CD4-positive, alpha-beta T cell treated with Interleukin-10 for 1 hour (primary cell): ENCODE measurements around the gene CCDC63.
"Not testable (repeated sequence)": the region's sequence is repeated elsewhere in the genome, so short reads cannot be mapped to it uniquely, and the experiment has no call there.

ENCODE experiments used
- DNase-seq: peaks from one replicate; pipeline ENCODE4 v3.0.0-alpha.2; 2020

The CCDC63 gene

DNA sequence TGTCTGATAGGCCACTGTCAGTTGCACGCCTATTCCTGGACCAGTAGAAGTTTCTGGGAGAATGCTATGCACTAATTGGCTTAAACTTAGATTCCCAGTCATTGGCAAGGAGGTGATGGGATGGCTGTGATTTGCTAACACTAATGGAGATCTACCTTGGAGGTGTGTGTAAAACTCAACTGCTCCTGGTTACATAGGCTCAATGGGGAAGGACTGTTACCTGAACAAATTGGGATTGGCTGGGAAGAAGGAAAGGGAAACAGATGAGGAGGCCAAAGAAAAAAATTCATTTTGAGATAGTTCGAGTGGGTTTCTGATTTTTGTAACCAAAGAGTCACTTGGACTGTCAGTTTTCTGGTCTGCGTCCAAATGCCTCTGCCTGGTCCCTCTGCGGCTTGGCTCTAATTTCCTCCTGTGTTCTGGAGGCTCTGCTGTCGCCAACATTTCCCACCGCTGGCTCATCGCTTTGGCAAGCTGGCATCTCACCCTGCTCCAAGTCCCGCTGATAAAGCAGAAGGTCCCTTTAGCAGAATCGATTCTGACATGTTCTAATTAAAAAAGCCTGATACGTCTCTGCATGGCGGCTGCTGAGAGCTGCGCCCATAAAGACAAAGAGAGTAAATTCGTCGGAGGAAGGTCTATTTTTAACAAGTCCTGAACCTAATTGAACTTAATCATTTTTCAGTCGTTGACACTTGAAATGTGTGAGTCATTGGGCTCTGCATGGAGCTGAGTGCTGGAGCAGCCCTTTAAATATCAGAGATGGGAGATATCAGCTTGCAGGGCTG is 2.0 kb upstream of the CCDC63 start:
- DNase-seq = no peak

DNA sequence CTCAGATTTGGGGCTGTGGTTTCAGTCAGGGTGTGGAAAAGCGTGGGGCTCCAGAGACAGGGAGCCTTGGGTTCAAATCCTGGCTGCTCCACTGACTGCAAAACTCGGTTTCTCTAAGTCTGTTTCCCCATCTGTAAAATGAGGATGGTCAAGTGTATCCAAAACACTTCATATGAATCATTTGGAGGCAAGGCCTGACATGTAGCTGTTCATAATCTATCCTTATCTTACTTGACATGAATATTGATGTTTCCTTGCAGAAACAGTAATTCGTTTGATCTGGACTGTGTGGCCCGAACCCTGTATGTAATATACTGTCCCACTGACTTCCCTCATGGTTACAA is 1.5 kb upstream of the CCDC63 start:
- DNase-seq = no peak

- DNase-seq = no peak
Measured at GRCh38 chr12:110848314-110848923, 1.6 kb downstream of the CCDC63 start.

DNA sequence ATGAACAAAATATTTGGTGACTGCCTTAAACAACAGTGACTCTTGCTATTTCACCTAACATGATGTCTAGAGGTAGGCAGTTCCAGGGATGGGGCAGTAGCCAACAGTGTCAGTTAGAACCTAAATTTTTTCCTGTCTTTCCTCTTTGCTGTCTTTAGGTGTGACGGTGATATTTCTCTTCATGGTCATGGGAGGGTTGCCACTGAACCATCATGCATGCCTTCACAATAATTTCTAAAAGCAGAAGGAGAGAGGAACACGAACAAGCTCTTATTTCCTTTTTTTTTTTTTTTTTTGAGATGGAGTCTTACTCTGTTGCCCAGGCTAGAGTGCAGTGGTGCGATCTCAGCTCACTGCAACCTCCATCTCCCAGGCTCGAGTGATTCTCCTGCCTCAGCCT is 2.4 kb downstream of the CCDC63 start:
- DNase-seq = no peak

DNA sequence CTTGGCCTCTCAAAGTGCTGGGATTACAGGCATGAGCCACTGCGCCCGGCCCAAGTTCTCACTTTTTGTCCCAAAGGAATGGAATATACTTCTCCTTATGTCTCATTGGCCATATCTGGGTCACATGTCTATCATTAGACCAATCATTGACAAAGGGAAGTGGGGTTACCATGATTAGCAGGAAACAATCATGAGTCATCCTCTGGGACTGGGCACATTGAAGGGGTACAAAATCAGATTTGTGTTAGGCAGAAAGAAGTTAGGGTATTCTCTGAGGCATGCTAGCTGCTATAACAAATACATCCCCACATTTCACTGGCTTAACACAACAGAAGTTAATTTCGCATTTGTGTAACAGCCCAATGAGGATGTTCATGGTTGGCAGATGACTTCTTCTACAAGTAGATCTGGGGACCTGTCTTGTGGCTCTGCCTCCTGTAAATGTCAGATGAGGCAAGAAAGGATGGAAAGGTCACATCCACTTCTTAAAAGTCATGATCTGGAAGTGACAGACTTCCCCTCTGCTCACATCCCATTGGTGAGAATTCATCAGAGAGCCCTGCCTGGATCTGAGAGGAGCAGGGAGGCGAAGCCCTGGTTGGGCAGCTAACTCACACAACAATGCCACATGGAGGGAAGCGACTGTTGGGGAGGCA is 3.1 kb downstream of the CCDC63 start:
- DNase-seq = no peak

- DNase-seq = no peak
Measured at GRCh38 chr12:110850762-110851161, 4.0 kb downstream of the CCDC63 start.

GRCh38 chr12:110853836-110854235 is 7.0 kb downstream of the CCDC63 start:
- no peak for DNase-seq

DNA sequence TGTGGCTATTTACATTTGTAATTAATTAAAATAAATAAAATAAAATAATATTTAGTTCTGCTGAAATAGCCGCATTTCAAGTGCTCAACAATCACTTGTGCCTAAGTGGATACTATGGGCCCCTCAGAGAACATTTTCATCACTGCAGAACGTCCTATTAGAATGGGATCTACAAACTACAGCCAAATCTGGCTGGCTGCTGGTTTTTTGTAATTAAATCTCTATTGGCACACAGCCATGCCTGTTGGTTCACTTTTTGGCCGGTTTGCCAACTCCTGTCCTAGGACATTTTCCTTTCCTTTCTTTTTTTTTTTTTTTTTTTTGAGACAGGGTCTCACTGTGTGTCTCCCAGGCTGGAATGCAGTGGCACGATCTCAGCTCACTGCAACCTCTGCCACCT is 9.8 kb downstream of the CCDC63 start:
- no peak for DNase-seq

- DNase-seq = no peak
Measured at GRCh38 chr12:110857528-110857927, 10.7 kb downstream of the CCDC63 start.

DNA sequence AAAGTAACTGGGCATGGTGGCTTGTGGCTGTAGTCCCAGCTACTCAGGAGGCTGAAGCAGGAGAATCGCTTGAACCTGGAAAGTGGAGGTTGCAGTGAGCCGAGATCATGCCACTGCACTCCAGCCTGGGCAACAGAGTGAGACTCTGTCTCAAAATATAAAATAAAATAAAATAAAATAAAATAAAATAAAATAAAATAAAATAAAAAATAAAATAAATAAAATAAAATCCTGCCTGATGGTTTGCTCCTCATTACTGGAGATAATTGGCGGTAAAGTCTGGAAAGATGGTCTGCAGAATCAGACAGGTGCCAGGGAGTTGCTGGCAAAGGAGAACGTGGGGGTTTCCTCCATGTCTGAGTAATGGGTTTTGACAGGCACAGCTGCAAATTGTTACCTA is 11.2 kb downstream of the CCDC63 start:
- DNase-seq = not testable (repeated sequence)

DNA sequence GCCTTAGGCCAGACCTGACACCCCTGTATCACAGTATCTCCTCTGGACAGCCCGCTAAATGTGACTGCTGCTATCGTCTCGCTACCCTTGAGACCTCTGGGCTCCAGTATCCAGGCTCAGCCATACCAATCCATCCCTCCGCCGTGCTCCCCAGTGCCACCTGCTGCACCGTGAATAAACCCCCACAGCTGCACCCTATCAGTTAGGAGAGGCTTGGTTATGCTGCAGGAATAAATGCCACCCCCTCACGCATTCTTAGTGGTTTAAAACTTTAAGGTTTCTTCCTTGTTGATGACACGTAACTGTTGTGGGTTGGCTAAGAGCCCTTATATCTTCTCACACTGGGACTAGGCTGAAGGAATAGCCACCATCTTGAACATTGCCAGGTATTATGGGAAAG is 12.1 kb downstream of the CCDC63 start:
- DNase-seq = no peak

- DNase-seq = no peak
Measured at GRCh38 chr12:110860833-110861296, 14.1 kb downstream of the CCDC63 start.

- no peak for DNase-seq
Measured at GRCh38 chr12:110861729-110862128, 14.9 kb downstream of the CCDC63 start.

GRCh38 chr12:110862329-110862728 is 15.5 kb downstream of the CCDC63 start:
- DNase-seq = no peak

DNA sequence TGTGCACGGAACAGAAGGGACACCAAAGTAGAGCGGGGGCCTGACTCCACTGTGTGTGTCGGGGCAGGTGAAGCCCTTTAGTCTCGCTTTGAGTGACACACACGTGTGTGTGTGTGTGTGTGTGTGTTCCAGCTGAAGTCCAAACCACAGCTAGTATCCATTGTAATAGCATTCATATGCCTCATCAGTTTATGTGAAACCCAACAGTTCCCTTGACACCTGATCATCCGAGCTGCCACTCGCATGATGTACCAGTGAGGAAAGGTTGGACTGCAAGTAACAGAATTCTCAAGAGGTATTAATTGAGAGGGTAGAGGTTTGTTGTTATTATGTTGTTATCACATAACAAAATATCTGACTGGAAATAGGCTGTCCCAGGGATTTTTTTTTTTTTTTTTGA is 16.4 kb downstream of the CCDC63 start:
- no peak for DNase-seq

DNA sequence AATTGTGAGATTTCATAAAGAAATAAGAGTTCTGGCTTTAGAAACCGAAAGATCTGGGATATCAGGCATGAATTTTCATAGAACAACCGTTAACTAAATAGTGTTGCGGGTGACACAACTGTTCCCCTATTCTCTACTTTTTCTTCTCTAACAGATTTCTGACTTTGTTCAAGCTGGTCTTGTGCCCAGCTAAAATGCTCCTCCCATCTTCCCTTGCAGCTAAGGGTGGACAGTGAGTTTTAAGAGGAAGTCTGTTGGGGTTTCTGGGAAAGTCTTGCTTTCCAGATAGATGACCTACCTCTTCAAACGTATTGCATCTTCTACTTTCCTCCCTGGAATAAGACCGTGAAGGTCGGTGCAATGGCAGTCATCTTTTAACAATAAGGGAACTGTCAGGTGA is 18.7 kb downstream of the CCDC63 start:
- no peak for DNase-seq

- no peak for DNase-seq
Measured at GRCh38 chr12:110869026-110869425, 22.2 kb downstream of the CCDC63 start.

- no peak for DNase-seq
Measured at GRCh38 chr12:110869803-110870202, 23.0 kb downstream of the CCDC63 start.

DNA sequence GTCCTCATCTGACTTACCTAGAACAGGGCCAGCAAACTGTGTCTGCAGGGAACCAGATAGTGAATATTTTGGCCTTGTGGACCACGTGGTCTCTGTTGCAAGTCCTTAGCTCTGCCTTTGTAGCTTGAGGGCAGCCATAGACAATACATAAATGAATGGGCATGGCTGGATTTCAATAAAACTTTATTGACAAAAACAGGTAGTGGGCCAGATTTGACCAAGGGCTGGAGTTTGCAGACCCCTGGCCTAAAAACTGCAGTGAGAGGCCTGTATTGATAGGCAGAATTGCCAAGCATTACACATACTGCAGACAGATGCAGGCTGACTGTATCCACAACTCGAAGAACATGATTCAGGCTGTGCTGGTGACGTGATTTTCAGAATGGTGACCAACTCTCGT is 25.3 kb downstream of the CCDC63 start:
- DNase-seq = no peak

DNA sequence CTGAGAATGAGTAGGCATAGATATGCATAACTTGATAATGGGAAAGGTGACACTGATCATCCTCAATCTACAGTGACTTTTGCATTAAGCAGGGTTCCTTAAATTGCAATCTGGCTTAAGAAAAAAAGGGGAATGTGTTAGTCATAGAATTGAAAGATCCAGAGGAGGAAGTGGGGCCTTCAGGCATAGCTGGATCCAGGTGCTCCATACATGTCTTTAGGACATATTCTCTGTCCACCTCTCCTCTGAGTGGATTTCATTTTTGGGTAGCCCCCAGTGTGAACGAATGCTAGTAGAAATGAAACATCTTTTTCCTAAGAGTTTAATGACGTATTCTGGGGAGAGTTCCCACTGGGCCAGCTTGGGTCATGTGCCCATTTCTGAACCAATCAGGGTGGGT is 27.6 kb downstream of the CCDC63 start:
- DNase-seq = no peak

GRCh38 chr12:110874781-110875180 is 28.0 kb downstream of the CCDC63 start:
- DNase-seq = no peak

- no peak for DNase-seq
Measured at GRCh38 chr12:110880651-110881050, 33.9 kb downstream of the CCDC63 start.

DNA sequence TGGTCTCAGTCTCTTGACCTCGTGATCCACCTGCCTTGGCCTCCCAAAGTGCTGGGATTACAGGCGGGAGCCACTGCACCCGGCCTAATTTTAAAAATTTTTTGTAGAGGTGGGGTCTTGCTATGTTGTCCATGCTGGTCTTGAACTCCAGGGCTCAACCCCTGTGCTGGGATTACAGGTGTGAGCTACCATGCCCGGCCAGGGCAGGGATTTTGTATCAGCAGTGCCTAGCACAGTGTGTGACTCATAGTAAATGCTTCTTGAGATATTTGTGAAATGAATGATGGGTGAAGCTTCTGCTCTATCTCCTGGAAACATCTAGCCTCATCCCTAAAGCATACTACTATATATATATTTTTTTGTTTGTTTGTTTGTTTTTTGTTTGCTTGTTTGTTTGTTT is 36.5 kb downstream of the CCDC63 start:
- DNase-seq = no peak

- no peak for DNase-seq
Measured at GRCh38 chr12:110885152-110885840, 38.5 kb downstream of the CCDC63 start.
